ENCODE measurements around the gene DRAM1.
"Not testable (repeated sequence)": the region's sequence is repeated elsewhere in the genome, so short reads cannot be mapped to it uniquely, and the experiment has no call there.

DRAM1 gene

DNA sequence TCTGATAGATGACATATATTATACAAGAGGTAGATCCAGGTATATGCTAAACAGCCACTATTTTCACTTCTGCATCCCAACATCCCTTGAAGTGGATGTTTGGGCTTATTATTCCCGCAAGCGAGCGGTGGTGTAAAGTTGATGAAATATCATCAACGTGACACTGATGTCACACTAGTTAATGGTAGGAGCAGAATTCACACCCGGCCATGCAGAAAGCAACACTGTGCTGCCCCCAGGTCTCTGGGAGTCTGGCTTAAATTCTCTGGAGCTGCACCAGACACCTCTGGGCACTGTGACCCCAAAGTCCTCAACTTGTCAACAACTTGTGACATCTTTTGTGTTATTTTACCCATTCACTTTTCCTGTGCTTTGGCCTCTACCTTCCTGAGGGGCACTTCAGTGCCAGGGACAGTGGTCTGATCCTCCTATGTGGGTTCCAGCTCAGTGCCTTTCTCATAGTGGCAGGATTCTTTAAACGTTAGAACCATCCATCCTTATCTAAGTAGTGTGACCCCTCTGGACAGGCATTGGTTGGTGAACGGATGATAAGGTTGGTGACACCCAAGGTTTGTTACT is 952 bp downstream of the DRAM1 start:
- TF ChIP-seq, protein P1, sequence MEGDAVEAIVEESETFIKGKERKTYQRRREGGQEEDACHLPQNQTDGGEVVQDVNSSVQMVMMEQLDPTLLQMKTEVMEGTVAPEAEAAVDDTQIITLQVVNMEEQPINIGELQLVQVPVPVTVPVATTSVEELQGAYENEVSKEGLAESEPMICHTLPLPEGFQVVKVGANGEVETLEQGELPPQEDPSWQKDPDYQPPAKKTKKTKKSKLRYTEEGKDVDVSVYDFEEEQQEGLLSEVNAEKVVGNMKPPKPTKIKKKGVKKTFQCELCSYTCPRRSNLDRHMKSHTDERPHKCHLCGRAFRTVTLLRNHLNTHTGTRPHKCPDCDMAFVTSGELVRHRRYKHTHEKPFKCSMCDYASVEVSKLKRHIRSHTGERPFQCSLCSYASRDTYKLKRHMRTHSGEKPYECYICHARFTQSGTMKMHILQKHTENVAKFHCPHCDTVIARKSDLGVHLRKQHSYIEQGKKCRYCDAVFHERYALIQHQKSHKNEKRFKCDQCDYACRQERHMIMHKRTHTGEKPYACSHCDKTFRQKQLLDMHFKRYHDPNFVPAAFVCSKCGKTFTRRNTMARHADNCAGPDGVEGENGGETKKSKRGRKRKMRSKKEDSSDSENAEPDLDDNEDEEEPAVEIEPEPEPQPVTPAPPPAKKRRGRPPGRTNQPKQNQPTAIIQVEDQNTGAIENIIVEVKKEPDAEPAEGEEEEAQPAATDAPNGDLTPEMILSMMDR (IDR thresholded peaks at IDR 0.05; ENCODE audit: low read depth, low read length) = no peak
- DNase-seq = no peak
- Histone ChIP-seq H3K27ac (no peak overlapping the region), H3K9me3 (ENCODE audit: severe bottlenecking) (no peaks in the 10 kb centered on the region), H3K27me3 (ENCODE audit: insufficient read depth, low read depth, severe bottlenecking) (no peaks in the 10 kb centered on the region), H3K4me3 (ENCODE audit: low read depth, low read length) (peak overlapping the region; percentile 76), H3K36me3 (no peaks in the 10 kb centered on the region)

DNA sequence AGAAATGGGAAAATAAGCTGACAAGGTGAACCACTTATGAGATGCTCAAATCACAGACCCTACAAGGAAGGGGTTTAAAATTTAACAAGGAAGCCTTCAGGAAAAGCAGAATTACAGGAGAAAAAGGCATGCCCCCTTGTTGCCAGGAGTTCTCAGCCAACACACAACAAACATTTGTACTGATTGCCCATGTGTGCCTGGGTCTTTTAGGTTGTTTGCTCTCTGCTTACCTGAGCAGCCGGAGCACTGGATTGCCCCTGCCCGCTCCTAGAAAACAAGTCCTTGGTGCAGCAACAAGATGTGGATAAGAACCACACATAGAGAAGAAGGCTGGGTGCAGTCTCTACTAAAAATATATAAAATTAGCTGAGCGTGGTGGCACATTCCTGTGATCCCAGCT is 3.4 kb downstream of the DRAM1 start:
- TF ChIP-seq, protein P1 (IDR thresholded peaks at IDR 0.05; ENCODE audit: low read depth, low read length) = no peak
- no peak for DNase-seq
- H3K27me3 ChIP-seq (ENCODE audit: insufficient read depth, low read depth, severe bottlenecking) = no peaks in the 10 kb centered on the region
- H3K27ac ChIP-seq = no peak overlapping the region
- H3K36me3 ChIP-seq = no peaks in the 10 kb centered on the region
- H3K4me3 ChIP-seq (ENCODE audit: low read depth, low read length) = no peak overlapping the region
- no peaks in the 10 kb centered on the region for H3K9me3 ChIP-seq (ENCODE audit: severe bottlenecking)

DNA sequence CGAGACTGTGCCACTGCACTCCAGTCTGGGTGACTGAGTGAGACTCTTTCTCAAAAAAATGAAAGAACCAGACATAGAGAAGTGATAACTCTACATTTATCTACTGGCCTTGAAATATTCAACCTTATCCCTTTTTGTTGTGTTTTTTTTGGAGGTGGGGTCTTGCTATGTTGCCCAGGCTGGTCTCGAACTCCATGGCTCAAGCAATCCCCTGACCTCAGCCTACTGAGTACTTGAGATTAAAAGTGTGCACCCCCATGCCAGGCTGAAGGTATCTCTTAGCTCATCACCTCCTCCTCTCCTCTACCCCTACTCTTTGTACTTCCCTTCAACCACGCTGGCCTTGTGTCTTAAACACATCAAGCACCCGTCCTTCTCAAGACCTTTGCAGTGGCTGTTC is 3.8 kb downstream of the DRAM1 start:
- TF ChIP-seq, protein P1 (IDR thresholded peaks at IDR 0.05; ENCODE audit: low read depth, low read length) = no peak
- Histone ChIP-seq H3K9me3 (ENCODE audit: severe bottlenecking) (no peaks in the 10 kb centered on the region), H3K27ac (no peak overlapping the region), H3K27me3 (ENCODE audit: insufficient read depth, low read depth, severe bottlenecking) (no peaks in the 10 kb centered on the region), H3K36me3 (no peaks in the 10 kb centered on the region), H3K4me3 (ENCODE audit: low read depth, low read length) (no peak overlapping the region)
- no peak for DNase-seq

DNA sequence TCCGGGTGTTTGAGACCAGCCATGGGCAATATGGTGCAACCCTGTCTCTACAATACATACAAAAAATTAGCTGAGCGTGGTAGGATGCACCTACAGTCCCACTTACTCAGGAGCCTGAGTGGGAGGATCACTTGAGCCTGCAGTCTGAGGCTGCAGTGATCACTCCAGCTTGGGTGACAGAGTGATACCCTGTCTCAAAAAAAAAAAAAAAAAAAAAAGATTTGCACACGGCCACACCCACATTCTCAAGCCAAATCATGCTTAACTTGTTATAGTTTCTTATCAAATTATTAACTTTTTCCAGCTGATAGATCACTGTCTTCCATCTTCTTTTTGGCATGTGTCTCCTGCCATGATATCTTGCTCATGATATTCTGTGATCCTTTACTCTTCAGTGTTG is 6.8 kb downstream of the DRAM1 start:
- Histone ChIP-seq H3K4me3 (ENCODE audit: low read depth, low read length) (no peak overlapping the region), H3K36me3 (no peaks in the 10 kb centered on the region), H3K9me3 (ENCODE audit: severe bottlenecking) (no peaks in the 10 kb centered on the region), H3K27ac (no peak overlapping the region), H3K27me3 (ENCODE audit: insufficient read depth, low read depth, severe bottlenecking) (no peaks in the 10 kb centered on the region)
- no peak for DNase-seq
- TF ChIP-seq, protein P1 (IDR thresholded peaks at IDR 0.05; ENCODE audit: low read depth, low read length) = no peak

DNA sequence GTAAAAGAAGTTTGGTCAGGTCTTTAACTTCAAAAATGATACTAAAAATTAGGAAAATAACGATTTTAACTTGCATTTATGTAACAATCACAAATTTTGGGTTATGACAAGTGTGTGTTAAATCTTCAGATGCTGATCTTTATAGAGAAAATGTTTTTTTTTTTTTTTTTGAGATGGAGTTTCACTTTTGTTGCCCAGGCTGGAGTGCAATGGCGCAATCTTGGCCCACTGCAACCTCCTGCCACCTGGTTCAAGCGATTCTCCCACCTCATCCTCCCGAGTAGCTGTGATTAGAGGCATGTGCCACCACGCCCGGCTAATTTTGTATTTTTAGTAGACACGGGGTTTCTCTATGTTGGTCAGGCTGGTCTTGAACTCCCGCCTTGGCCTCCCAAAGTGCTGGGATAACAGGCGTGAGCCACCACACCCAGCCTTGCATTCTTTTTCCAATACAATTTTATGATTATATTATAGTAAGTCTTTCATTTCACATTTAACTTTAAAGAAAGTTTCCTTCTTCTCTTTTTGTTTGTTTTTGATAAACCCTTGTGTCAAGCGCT is 7.5 kb downstream of the DRAM1 start:
- H3K4me3 ChIP-seq (ENCODE audit: low read depth, low read length) = not testable (repeated sequence)

DNA sequence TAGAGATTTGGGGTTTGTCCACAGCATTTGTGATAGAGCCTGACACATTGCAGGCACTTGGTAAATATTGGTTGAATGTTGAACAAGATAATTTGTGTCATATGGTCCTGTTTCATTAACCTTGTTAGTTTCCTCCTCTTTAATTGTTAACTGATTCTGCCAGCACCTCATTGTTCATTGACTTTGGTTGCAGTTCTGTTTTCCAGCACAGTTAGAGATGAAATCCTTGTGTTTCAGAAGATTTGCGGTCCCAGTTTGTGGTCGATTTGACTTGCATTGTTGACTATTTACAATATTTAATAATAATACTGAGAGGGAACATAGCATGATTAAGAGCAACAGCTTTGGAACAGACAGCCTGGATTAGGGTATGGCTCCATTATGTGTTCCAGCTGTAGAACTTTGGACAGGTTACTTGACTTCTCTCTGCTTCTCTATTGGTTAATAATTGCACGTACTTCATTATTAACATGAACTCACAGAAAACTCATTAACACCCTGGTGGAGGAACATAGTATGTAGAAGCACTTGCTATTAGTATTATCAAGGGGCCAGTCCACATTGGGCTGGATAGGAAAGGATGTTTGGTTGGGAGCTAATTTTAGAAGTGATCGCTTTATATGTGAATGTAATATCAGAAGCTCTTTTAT is 8.7 kb downstream of the DRAM1 start:
- H3K4me3 ChIP-seq (ENCODE audit: low read depth, low read length) = no peak overlapping the region
- H3K27ac ChIP-seq = no peak overlapping the region
- no peaks in the 10 kb centered on the region for H3K36me3 ChIP-seq
- TF ChIP-seq, protein P1 (IDR thresholded peaks at IDR 0.05; ENCODE audit: low read depth, low read length) = no peak
- no peaks in the 10 kb centered on the region for H3K9me3 ChIP-seq (ENCODE audit: severe bottlenecking)
- H3K27me3 ChIP-seq (ENCODE audit: insufficient read depth, low read depth, severe bottlenecking) = no peaks in the 10 kb centered on the region
- no peak for DNase-seq

More for the DNA sequence above, 7.5 kb downstream of the DRAM1 start:
- not testable (repeated sequence) for H3K36me3 ChIP-seq; H3K27me3 ChIP-seq (ENCODE audit: insufficient read depth, low read depth, severe bottlenecking); DNase-seq; H3K9me3 ChIP-seq (ENCODE audit: severe bottlenecking); H3K27ac ChIP-seq

All from WERI-Rb-1 (cell line).